Psoas muscle (tissue), 8 donors: Measurements from ENCODE around the gene CDKL2. TPM values are rescaled to one million over a fixed set of nuclear protein-coding genes. Genes with fewer than 3 reads are reported as not detected.

Experiments
- ATAC-seq, 4 donors: fragments of 200-7000 bp; cut with Tn5 transposase; one replicate each; pipeline ENCODE4 v1.9.1; 2020; ENCODE audit warnings: moderate library complexity in 3 of 4, mild to moderate bottlenecking in 2 of 4
- DNase-seq, 2 donors: peaks; one replicate each; pipeline ENCODE4 v3.0.0-alpha.2; 2020
- H3K27ac ChIP-seq: fragments of 200-600 bp; one replicate; pipeline ENCODE4 v1.8.0; 2022
- H3K27me3 ChIP-seq, 3 donors: fragments of 200-600 bp in 1 of 3; one replicate each; pipeline versions ENCODE4 v1.6.1 to v1.8.0; 2013 to 2022; ENCODE audit warnings: low read length in 2 of 3, mild to moderate bottlenecking in 2 of 3, moderate library complexity in 1 of 3; ENCODE audit not compliant: insufficient read depth in 3 of 3
- H3K36me3 ChIP-seq, 2 donors: fragments of 200-600 bp in 1 of 2; one replicate each; pipeline versions ENCODE4 v1.6.1 to v1.8.0; 2013 to 2022; ENCODE audit warnings: low read depth in 1 of 2, mild to moderate bottlenecking in 1 of 2, moderate library complexity in 1 of 2; ENCODE audit not compliant: insufficient read depth in 1 of 2
- H3K4me1 ChIP-seq: fragments of 200-600 bp; one replicate; pipeline ENCODE4 v1.8.0; 2022
- H3K4me3 ChIP-seq: fragments of 200-600 bp; one replicate; pipeline ENCODE4 v1.8.0; 2022; ENCODE audit warnings: mild to moderate bottlenecking
- H3K9me3 ChIP-seq: fragments of 200-600 bp; one replicate; pipeline ENCODE4 v1.8.0; 2022
- WGBS, 3 donors: extraction: QIAGEN DNeasy Blood & Tissue Kit; methylation state at CpG; one replicate each; pipeline versions ENCODE4 v1.1.6 to v1.1.7; 2013; 5-methylcytosine and 5-hydroxymethylcytosine counted together
- intact Hi-C, 2 donors: fragments of 100-400 bp; cut with DNase I; formaldehyde crosslinking; loops; one replicate each; pipeline versions ENCODE4 v1.11.0 to v1.14.2; 2022
- polyA plus RNA-seq, 3 donors: library from polyadenylated mRNA; stranded (reverse); fragments of 200-250 nt; gene quantifications; one replicate each; pipeline ENCODE4 v1.2.3, GENCODE V29; 2013
- total RNA-seq, 4 donors: library from RNA; stranded (reverse); fragmentation: NEBNext Ultra II Directional in 2 of 4; extraction: Animal tissue kit (Norgen Biotek cat#: 25700) in 2 of 4; gene quantifications; one replicate each; pipeline versions ENCODE4 v1.2.1 to v1.2.4, GENCODE V29; 2021 to 2023
- TF ChIP-seq, protein P1 (sequence below): fragments of 200-600 bp; IDR thresholded peaks from one replicate; pipeline ENCODE4 v1.8.0; 2022; ENCODE audit warnings: antibody characterized with exemption
- donor health status: healthy with polysubstance abuse.
- donor health status: DM: no; HTN: no; CAD: no; lungs with moderate emphysema.
- donor health status: Bipolar disorder and iron deficiency.
- donor health status: healthy.
- donor health status: DM: yes; HTN: yes; CAD: no.
- donor health status: DM: no; HTN: no; CAD: no.
- donor health status: DM: no; HTN: no; CAD: no.
- donor health status: DM: yes; HTN: yes; CAD: no.

The CDKL2 gene
- total and polyA plus RNA-seq, 7 donors, result 0.30 to 0.40 TPM; not detected in 5

DNA sequence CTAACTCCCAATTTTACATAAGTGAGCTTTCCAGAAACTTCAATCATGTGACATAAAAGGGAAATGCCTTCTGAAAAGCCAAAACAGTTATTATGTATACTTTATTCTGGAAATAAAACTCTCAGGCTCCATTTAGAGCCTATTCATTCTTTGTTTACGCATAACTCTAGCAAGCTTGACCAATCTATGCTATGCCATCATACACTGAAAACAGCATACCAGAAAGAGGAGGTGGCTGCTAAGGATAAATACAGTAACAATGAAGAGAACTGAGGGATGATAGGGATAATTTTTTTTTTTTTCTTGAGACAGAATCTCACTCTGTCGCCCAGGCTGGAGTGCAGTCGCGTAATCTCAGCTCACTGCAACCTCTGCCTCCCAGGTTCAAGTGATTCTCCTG, 24.4 kb downstream of the CDKL2 start:
- Histone ChIP-seq H3K27ac (no peak overlapping the region), H3K27me3 (no peaks in the 10 kb centered on the region), H3K36me3 (no peaks in the 10 kb centered on the region), H3K4me3 (no peak overlapping the region), H3K9me3 (no peaks in the 10 kb centered on the region), H3K4me1 (no peaks in the 10 kb centered on the region)
- WGBS, 3 donors, result 88 to 95% (median 92%) methylated on average over 4 of the region's 4 CpGs
- ATAC-seq (no peak), DNase-seq (no peak)
- intact Hi-C loops, result no loop called here
- TF ChIP-seq, protein P1, sequence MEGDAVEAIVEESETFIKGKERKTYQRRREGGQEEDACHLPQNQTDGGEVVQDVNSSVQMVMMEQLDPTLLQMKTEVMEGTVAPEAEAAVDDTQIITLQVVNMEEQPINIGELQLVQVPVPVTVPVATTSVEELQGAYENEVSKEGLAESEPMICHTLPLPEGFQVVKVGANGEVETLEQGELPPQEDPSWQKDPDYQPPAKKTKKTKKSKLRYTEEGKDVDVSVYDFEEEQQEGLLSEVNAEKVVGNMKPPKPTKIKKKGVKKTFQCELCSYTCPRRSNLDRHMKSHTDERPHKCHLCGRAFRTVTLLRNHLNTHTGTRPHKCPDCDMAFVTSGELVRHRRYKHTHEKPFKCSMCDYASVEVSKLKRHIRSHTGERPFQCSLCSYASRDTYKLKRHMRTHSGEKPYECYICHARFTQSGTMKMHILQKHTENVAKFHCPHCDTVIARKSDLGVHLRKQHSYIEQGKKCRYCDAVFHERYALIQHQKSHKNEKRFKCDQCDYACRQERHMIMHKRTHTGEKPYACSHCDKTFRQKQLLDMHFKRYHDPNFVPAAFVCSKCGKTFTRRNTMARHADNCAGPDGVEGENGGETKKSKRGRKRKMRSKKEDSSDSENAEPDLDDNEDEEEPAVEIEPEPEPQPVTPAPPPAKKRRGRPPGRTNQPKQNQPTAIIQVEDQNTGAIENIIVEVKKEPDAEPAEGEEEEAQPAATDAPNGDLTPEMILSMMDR, result no peak

DNA sequence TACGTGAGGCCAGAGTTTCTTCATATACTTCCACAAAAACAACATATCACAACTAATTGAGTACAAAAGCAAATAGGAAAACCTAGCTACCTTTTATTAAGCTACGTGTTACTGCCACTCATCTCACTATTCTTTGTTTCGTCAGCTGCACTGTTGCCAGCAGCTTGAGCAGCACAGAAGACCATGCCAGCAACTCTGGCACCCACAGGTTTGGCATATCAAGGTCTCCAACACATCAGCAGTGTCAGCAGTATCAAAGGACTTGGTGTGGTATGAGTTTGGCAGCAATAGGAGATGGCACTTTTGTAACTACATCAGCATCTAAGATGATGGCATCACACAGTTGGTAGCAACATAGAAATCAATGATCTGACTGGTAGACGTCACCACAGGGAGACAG, 30.7 kb downstream of the CDKL2 start:
- H3K27me3 ChIP-seq, result no peaks in the 10 kb centered on the region
- no peaks in the 10 kb centered on the region for H3K4me1 ChIP-seq
- TF ChIP-seq, protein P1, result no peak
- WGBS, 3 donors, result 49 to 68% (median 59%) methylated on average over 4 of the region's 4 CpGs
- H3K9me3 ChIP-seq, result no peaks in the 10 kb centered on the region
- intact Hi-C loops, result no loop called here
- ATAC-seq, result no peak
- H3K36me3 ChIP-seq, result no peaks in the 10 kb centered on the region
- no peak for DNase-seq
- H3K27ac ChIP-seq, result no peak overlapping the region
- no peak overlapping the region for H3K4me3 ChIP-seq

DNA sequence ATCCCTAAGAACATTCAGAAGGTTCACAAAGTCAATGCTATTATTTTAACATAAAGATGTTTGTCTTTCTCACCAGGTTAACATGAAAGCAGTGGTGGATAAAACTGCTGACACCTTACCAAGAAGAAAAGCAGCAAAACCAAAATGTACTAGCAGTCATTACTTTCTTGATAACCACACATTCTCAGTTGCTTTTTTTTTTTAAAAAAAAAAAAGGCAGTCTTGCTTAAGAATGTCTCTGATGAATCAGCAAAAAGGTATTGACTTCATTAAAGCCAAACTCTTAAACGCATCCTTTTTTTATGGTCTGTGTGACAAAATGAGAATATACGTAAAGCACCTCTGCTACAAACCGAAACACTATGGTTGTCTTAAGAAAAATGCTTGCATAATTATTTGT, 31.9 kb downstream of the CDKL2 start:
- DNase-seq (no peak), ATAC-seq (no peak)
- Histone ChIP-seq H3K27me3 (no peaks in the 10 kb centered on the region), H3K27ac (no peak overlapping the region), H3K9me3 (no peaks in the 10 kb centered on the region), H3K4me3 (no peak overlapping the region), H3K4me1 (no peaks in the 10 kb centered on the region), H3K36me3 (no peaks in the 10 kb centered on the region)
- TF ChIP-seq, protein P1, result no peak
- intact Hi-C loops, result no loop called here
- 82 to 89% (median 85%) methylated on average over 3 of the region's 3 CpGs for WGBS, 3 donors

DNA sequence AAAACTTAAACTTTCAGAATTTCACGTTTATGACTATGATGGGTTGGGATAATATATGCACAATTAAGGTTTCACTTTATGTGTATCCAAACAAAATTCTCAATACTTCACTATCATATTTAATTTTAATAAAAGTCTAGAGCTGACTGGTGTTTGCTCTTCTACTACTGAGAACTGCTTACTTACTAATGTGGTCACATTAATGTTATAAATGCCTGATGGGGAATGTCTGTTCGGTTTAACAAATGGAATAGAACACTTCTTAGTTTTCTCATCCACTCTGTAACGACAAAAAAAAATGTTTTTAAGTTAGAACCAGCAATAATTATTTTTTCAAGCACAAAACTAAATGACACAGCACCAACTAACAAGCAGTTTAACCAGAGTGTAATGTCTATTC, 34.3 kb downstream of the CDKL2 start:
- Histone ChIP-seq H3K9me3 (no peaks in the 10 kb centered on the region), H3K27ac (no peak overlapping the region), H3K36me3 (no peaks in the 10 kb centered on the region), H3K4me1 (no peaks in the 10 kb centered on the region), H3K27me3 (no peaks in the 10 kb centered on the region), H3K4me3 (no peak overlapping the region)
- no peak for DNase-seq
- intact Hi-C loops, result no loop called here
- TF ChIP-seq, protein P1, result no peak
- WGBS, 3 donors, result 66 to 81% (median 73%) methylated on average over 3 of the region's 3 CpGs
- ATAC-seq, result no peak

DNA sequence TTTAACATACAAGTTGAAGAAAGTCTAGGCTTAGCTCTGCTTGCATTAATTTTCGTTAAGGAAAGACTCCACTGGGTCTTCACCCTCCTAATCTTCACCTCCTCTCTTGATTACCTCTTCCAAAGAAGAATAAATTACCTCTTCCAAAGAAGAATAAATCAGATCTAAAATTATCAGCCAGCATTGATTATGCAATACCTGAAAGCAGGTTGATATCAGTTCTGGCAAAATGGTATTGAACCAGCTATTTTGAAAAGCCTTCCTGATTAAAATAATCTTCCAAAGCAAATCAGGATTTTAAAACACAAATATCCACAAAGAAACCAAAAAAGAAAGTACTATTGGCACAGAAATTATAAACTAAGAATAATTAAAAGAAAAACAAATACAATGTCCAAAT, 36.9 kb downstream of the CDKL2 start:
- Histone ChIP-seq H3K27ac (no peak overlapping the region), H3K27me3 (no peaks in the 10 kb centered on the region), H3K4me3 (no peak overlapping the region), H3K36me3 (no peaks in the 10 kb centered on the region), H3K4me1 (no peaks in the 10 kb centered on the region), H3K9me3 (no peaks in the 10 kb centered on the region)
- intact Hi-C loops, result no loop called here
- DNase-seq (no peak), ATAC-seq (no peak)
- TF ChIP-seq, protein P1, result no peak
- 74 to 90% (median 81%) methylated on average over 1 of the region's 1 CpG for WGBS, 3 donors
